ENCODE data around the gene FBXO11. TPM values are rescaled to one million over a fixed set of nuclear protein-coding genes. Genes with fewer than 3 reads are reported as not detected.

The FBXO11 gene
- total RNA-seq, 1 experiment from 2014 or later: 43.8 TPM

GRCh38 chr2:47796090-47796697 lies 110.1 kb downstream of the FBXO11 start:
- DNase-seq (ENCODE audit: low spot score) (no peak), ATAC-seq (no peak)
- no peaks in the 10 kb centered on the region for H3K9me3 Mint-ChIP-seq
- no peaks in the 10 kb centered on the region for H3K4me1 Mint-ChIP-seq
- TF ChIP-seq NR1H2 (CRISPR knock-in tag; IDR thresholded peaks at IDR 0.05) (no peak), SOX15 (CRISPR knock-in tag; IDR thresholded peaks at IDR 0.05) (no peak), ZNF121 (CRISPR knock-in tag; IDR thresholded peaks at IDR 0.05) (0 out of 2 replicates have a peak, but pooled peaks have one; percentile 40), KAT7 (CRISPR knock-in tag; IDR thresholded peaks at IDR 0.05; ENCODE audit: borderline replicate concordance) (no peak), ZNF138 (CRISPR knock-in tag; conservative IDR thresholded peaks at IDR 0.05) (no peak)
- TF ChIP-seq, protein P1, sequence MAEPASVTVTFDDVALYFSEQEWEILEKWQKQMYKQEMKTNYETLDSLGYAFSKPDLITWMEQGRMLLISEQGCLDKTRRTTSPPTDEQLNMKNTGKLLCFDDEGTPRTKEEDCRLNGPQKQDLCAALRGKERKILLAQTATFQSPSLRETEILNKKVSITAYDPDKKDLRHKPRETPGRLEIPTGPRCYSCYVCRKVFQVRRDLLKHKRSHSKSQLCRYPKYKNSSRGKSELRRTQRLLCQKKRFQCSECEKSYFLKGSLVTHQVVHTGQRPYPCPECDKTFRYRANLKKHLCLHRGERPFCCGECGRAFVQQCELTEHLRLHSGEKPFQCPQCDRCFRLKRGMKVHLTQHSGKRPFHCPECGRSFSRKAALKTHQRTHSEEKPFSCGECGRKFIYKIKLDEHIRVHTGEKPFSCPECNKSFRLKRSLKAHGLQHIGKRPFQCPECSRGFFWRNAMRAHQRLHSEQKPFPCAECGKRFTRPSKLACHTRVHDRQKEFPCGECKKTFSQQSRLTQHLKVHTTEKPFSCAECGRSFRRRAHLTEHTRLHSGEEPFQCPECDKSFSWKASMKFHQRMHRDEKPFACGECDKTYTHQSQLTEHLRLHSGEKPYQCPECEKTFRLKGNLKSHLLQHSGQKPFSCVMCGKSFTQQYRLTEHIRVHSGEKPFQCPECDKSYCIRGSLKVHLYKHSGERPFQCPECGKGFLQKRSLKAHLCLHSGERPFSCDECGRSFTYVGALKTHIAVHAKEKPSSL (CRISPR knock-in tag; conservative IDR thresholded peaks at IDR 0.05): no peak
- TF ChIP-seq, protein P2, sequence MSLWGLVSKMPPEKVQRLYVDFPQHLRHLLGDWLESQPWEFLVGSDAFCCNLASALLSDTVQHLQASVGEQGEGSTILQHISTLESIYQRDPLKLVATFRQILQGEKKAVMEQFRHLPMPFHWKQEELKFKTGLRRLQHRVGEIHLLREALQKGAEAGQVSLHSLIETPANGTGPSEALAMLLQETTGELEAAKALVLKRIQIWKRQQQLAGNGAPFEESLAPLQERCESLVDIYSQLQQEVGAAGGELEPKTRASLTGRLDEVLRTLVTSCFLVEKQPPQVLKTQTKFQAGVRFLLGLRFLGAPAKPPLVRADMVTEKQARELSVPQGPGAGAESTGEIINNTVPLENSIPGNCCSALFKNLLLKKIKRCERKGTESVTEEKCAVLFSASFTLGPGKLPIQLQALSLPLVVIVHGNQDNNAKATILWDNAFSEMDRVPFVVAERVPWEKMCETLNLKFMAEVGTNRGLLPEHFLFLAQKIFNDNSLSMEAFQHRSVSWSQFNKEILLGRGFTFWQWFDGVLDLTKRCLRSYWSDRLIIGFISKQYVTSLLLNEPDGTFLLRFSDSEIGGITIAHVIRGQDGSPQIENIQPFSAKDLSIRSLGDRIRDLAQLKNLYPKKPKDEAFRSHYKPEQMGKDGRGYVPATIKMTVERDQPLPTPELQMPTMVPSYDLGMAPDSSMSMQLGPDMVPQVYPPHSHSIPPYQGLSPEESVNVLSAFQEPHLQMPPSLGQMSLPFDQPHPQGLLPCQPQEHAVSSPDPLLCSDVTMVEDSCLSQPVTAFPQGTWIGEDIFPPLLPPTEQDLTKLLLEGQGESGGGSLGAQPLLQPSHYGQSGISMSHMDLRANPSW (CRISPR knock-in tag; conservative IDR thresholded peaks at IDR 0.05; ENCODE audit: low read depth): no peak
- TF ChIP-seq, protein P3, sequence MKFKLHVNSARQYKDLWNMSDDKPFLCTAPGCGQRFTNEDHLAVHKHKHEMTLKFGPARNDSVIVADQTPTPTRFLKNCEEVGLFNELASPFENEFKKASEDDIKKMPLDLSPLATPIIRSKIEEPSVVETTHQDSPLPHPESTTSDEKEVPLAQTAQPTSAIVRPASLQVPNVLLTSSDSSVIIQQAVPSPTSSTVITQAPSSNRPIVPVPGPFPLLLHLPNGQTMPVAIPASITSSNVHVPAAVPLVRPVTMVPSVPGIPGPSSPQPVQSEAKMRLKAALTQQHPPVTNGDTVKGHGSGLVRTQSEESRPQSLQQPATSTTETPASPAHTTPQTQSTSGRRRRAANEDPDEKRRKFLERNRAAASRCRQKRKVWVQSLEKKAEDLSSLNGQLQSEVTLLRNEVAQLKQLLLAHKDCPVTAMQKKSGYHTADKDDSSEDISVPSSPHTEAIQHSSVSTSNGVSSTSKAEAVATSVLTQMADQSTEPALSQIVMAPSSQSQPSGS (CRISPR knock-in tag; IDR thresholded peaks at IDR 0.05; ENCODE audit: borderline replicate concordance, low read depth): no peak
- H3K36me3 Mint-ChIP-seq: peaks cover 72% of the 10 kb centered on the region
- POLR2A ChIA-PET: no interaction called here
- H3K4me3 Mint-ChIP-seq: no peak overlapping the region
- CTCF ChIA-PET: no interaction called here
- H3K27ac Mint-ChIP-seq: no peak overlapping the region
- no peaks in the 10 kb centered on the region for H3K27me3 Mint-ChIP-seq (ENCODE audit: low read depth)

- H3K27ac Mint-ChIP-seq: peak overlapping the region; percentile 65
- H3K9me3 Mint-ChIP-seq: no peaks in the 10 kb centered on the region
- DNase-seq (ENCODE audit: low spot score): no peak
- TF ChIP-seq USF1 (CRISPR knock-in tag; IDR thresholded peaks at IDR 0.05) (no peak), KAT7 (CRISPR knock-in tag; IDR thresholded peaks at IDR 0.05; ENCODE audit: borderline replicate concordance) (no peak), OVOL2 (CRISPR knock-in tag; IDR thresholded peaks at IDR 0.05; ENCODE audit: borderline replicate concordance) (no peak), ZNF671 (CRISPR knock-in tag; IDR thresholded peaks at IDR 0.05) (no peak), ZNF138 (CRISPR knock-in tag; conservative IDR thresholded peaks at IDR 0.05) (no peak), SOX15 (CRISPR knock-in tag; IDR thresholded peaks at IDR 0.05) (no peak)
- POLR2A ChIA-PET: no interaction called here
- ATAC-seq: no peak
- H3K27me3 Mint-ChIP-seq (ENCODE audit: low read depth): peaks cover 3% of the 10 kb centered on the region; the same call in 1 of the 2 replicates
- H3K4me1 Mint-ChIP-seq: peaks cover 21% of the 10 kb centered on the region
- CTCF ChIA-PET: no interaction called here
- H3K36me3 Mint-ChIP-seq: peaks cover 15% of the 10 kb centered on the region
- H3K4me3 Mint-ChIP-seq: peak overlapping the region; percentile 84
Measured at GRCh38 chr2:47785986-47786385, 120.3 kb downstream of the FBXO11 start.

- ATAC-seq (no peak), DNase-seq (ENCODE audit: low spot score) (peak; percentile 27)
- H3K27ac Mint-ChIP-seq: peak overlapping the region; percentile 84
- TF ChIP-seq, protein P4, sequence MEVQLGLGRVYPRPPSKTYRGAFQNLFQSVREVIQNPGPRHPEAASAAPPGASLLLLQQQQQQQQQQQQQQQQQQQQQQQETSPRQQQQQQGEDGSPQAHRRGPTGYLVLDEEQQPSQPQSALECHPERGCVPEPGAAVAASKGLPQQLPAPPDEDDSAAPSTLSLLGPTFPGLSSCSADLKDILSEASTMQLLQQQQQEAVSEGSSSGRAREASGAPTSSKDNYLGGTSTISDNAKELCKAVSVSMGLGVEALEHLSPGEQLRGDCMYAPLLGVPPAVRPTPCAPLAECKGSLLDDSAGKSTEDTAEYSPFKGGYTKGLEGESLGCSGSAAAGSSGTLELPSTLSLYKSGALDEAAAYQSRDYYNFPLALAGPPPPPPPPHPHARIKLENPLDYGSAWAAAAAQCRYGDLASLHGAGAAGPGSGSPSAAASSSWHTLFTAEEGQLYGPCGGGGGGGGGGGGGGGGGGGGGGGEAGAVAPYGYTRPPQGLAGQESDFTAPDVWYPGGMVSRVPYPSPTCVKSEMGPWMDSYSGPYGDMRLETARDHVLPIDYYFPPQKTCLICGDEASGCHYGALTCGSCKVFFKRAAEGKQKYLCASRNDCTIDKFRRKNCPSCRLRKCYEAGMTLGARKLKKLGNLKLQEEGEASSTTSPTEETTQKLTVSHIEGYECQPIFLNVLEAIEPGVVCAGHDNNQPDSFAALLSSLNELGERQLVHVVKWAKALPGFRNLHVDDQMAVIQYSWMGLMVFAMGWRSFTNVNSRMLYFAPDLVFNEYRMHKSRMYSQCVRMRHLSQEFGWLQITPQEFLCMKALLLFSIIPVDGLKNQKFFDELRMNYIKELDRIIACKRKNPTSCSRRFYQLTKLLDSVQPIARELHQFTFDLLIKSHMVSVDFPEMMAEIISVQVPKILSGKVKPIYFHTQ (CRISPR knock-in tag; IDR thresholded peaks at IDR 0.05): no peak
- TF ChIP-seq ZNF281 (CRISPR knock-in tag; IDR thresholded peaks at IDR 0.05): no peak
- no peak for TF ChIP-seq KAT7 (CRISPR knock-in tag; IDR thresholded peaks at IDR 0.05; ENCODE audit: borderline replicate concordance)
Measured at GRCh38 chr2:47784352-47784851, 121.9 kb downstream of the FBXO11 start.

More at GRCh38 chr2:47784352-47784851, 121.9 kb downstream of the FBXO11 start:
- ChIA-PET POLR2A (no interaction called here), CTCF (interaction anchor here (1.0 to 2.3 kb wide), 4 partner anchors 16 to 382 kb away, joined by 3 to 16 read pairs (median 4); partner anchors contain the start of gene MSH2)
- Mint-ChIP-seq H3K9me3 (no peaks in the 10 kb centered on the region), H3K27me3 (ENCODE audit: low read depth) (peaks cover 3% of the 10 kb centered on the region; the same call in 1 of the 2 replicates), H3K4me1 (peaks cover 22% of the 10 kb centered on the region), H3K36me3 (peaks cover 11% of the 10 kb centered on the region), H3K4me3 (peak overlapping the region; percentile 84)
